HL-60 (cell line): ENCODE data around the gene MRGPRG.

Source experiments
- CTCF ChIP-seq: IDR thresholded peaks from one replicate; pipeline ENCODE4 v1.5.1; 2011; ENCODE audit warnings: low read length, control low read depth, inconsistent platforms; ENCODE audit not compliant: insufficient read depth
- POLR2AphosphoS5 ChIP-seq: IDR thresholded peaks from 2 replicates; pipeline ENCODE4 v1.6.1; 2012; ENCODE audit warnings: low read depth

- TF ChIP-seq CTCF (no peak), POLR2AphosphoS5 (no peak)
Measured at GRCh38 chr11:3173795-3174194, 44.8 kb downstream of the MRGPRG start.
